ENCODE data around the gene ARHGAP24. TPM values are rescaled to one million over a fixed set of nuclear protein-coding genes. Genes with fewer than 3 reads are reported as not detected.
"Not testable (repeated sequence)": the region's sequence is repeated elsewhere in the genome, so short reads cannot be mapped to it uniquely, and the experiment has no call there.

The ARHGAP24 gene
- total and polyA plus RNA-seq, 4 donors = 1.8 to 15.2 (median 3.3) TPM

DNA sequence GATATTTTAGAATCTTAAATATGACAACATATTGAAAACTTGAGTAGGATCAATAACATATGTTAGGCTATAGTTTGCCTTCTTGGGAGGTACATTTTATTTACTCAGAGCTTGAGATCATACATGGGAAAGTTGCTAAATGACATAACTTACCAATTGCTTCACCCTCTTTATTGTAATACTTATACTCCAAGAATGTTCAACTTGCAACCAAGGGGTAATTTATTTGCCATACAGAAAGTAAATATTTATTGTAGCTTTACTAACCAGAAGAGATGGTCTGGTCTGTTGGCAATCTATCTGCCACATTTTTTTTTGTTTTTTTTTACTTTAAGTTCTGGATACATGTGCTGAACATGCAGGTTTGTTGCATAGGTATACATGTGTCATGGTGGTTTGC lies 426.6 kb downstream of the ARHGAP24 start:
- Histone ChIP-seq H3K4me1 (ENCODE audit: control insufficient read depth in 4 of 4, insufficient read depth in 4 of 4, low read length in 3 of 4) (peaks cover 0 to 5% (median 0%) of the 10 kb centered on the region in 4 donors), H3K27me3 (ENCODE audit: control insufficient read depth in 4 of 4, insufficient read depth in 4 of 4, low read length in 3 of 4) (no peaks in the 10 kb centered on the region), H3K9me3 (ENCODE audit: control insufficient read depth in 4 of 4, low read length in 3 of 4) (no peaks in the 10 kb centered on the region), H3K27ac (ENCODE audit: low read depth in 1 of 2, low read length in 2 of 2) (no peak overlapping the region), H3K36me3 (ENCODE audit: control insufficient read depth in 4 of 4, insufficient read depth in 3 of 4, low read depth in 1 of 4, low read length in 3 of 4) (no peaks in the 10 kb centered on the region), H3K9ac (ENCODE audit: low read depth in 1 of 2, low read length in 2 of 2) (no peak overlapping the region), H3K4me3 (ENCODE audit: low read depth in 1 of 3, low read length in 3 of 3) (no peak overlapping the region)
- DNase-seq (ENCODE audit: low spot score) = no peak
- TF ChIP-seq NR2F2 (IDR thresholded peaks at IDR 0.05) (no peak), TAF1 (conservative IDR thresholded peaks at IDR 0.05) (no peak), RXRA (IDR thresholded peaks at IDR 0.05) (no peak), JUND (IDR thresholded peaks at IDR 0.05) (no peak), RAD21 (IDR thresholded peaks at IDR 0.05) (no peak), HNF4A (conservative IDR thresholded peaks at IDR 0.05) (no peak), HNF4G (IDR thresholded peaks at IDR 0.05) (no peak), GABPA (IDR thresholded peaks at IDR 0.05 in 1 of 2, conservative IDR thresholded peaks at IDR 0.05 in 1 of 2) (no peak), ATF3 (IDR thresholded peaks at IDR 0.05) (no peak), EGR1 (IDR thresholded peaks at IDR 0.05; ENCODE audit: low read depth in 2 of 2) (no peak), YY1 (IDR thresholded peaks at IDR 0.05) (no peak), FOXA1 (IDR thresholded peaks at IDR 0.05) (no peak), SP1 (IDR thresholded peaks at IDR 0.05) (no peak)
- TF ChIP-seq, protein P1, sequence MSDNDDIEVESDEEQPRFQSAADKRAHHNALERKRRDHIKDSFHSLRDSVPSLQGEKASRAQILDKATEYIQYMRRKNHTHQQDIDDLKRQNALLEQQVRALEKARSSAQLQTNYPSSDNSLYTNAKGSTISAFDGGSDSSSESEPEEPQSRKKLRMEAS (IDR thresholded peaks at IDR 0.05) = no peak
- TF ChIP-seq, protein P2, sequence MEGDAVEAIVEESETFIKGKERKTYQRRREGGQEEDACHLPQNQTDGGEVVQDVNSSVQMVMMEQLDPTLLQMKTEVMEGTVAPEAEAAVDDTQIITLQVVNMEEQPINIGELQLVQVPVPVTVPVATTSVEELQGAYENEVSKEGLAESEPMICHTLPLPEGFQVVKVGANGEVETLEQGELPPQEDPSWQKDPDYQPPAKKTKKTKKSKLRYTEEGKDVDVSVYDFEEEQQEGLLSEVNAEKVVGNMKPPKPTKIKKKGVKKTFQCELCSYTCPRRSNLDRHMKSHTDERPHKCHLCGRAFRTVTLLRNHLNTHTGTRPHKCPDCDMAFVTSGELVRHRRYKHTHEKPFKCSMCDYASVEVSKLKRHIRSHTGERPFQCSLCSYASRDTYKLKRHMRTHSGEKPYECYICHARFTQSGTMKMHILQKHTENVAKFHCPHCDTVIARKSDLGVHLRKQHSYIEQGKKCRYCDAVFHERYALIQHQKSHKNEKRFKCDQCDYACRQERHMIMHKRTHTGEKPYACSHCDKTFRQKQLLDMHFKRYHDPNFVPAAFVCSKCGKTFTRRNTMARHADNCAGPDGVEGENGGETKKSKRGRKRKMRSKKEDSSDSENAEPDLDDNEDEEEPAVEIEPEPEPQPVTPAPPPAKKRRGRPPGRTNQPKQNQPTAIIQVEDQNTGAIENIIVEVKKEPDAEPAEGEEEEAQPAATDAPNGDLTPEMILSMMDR (IDR thresholded peaks at IDR 0.05; ENCODE audit: low read depth, low read length, missing input control) = no peak
- TF ChIP-seq, protein P3, sequence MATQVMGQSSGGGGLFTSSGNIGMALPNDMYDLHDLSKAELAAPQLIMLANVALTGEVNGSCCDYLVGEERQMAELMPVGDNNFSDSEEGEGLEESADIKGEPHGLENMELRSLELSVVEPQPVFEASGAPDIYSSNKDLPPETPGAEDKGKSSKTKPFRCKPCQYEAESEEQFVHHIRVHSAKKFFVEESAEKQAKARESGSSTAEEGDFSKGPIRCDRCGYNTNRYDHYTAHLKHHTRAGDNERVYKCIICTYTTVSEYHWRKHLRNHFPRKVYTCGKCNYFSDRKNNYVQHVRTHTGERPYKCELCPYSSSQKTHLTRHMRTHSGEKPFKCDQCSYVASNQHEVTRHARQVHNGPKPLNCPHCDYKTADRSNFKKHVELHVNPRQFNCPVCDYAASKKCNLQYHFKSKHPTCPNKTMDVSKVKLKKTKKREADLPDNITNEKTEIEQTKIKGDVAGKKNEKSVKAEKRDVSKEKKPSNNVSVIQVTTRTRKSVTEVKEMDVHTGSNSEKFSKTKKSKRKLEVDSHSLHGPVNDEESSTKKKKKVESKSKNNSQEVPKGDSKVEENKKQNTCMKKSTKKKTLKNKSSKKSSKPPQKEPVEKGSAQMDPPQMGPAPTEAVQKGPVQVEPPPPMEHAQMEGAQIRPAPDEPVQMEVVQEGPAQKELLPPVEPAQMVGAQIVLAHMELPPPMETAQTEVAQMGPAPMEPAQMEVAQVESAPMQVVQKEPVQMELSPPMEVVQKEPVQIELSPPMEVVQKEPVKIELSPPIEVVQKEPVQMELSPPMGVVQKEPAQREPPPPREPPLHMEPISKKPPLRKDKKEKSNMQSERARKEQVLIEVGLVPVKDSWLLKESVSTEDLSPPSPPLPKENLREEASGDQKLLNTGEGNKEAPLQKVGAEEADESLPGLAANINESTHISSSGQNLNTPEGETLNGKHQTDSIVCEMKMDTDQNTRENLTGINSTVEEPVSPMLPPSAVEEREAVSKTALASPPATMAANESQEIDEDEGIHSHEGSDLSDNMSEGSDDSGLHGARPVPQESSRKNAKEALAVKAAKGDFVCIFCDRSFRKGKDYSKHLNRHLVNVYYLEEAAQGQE (IDR thresholded peaks at IDR 0.05) = no peak
- TF ChIP-seq, protein P4, sequence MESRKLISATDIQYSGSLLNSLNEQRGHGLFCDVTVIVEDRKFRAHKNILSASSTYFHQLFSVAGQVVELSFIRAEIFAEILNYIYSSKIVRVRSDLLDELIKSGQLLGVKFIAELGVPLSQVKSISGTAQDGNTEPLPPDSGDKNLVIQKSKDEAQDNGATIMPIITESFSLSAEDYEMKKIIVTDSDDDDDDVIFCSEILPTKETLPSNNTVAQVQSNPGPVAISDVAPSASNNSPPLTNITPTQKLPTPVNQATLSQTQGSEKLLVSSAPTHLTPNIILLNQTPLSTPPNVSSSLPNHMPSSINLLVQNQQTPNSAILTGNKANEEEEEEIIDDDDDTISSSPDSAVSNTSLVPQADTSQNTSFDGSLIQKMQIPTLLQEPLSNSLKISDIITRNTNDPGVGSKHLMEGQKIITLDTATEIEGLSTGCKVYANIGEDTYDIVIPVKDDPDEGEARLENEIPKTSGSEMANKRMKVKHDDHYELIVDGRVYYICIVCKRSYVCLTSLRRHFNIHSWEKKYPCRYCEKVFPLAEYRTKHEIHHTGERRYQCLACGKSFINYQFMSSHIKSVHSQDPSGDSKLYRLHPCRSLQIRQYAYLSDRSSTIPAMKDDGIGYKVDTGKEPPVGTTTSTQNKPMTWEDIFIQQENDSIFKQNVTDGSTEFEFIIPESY (IDR thresholded peaks at IDR 0.05) = no peak

DNA sequence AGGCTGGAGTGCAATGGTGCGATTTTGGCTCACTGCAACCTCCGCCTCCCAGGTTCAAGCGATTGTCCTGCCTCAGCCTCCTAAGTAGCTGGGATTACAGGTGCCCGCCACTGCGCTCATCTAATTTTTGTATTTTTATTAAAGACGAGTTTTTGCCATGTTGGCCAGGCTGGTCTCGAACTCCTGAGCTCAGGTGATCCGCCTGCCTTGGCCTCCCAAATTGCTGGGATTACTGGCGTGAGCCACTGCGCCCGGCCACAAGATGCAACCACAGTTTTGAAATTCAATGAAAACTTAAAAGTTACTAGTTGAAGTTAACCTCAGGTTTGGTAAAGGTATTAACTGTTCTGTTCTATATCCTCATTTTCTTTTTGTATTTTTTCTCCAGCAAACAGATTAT lies 427.7 kb downstream of the ARHGAP24 start:
- H3K27ac ChIP-seq (ENCODE audit: low read depth in 1 of 2, low read length in 2 of 2); H3K4me1 ChIP-seq (ENCODE audit: control insufficient read depth in 4 of 4, insufficient read depth in 4 of 4, low read length in 3 of 4); H3K36me3 ChIP-seq (ENCODE audit: control insufficient read depth in 4 of 4, insufficient read depth in 3 of 4, low read depth in 1 of 4, low read length in 3 of 4); H3K9me3 ChIP-seq (ENCODE audit: control insufficient read depth in 4 of 4, low read length in 3 of 4); DNase-seq (ENCODE audit: low spot score); H3K27me3 ChIP-seq (ENCODE audit: control insufficient read depth in 4 of 4, insufficient read depth in 4 of 4, low read length in 3 of 4); H3K4me3 ChIP-seq (ENCODE audit: low read depth in 1 of 3, low read length in 3 of 3); H3K9ac ChIP-seq (ENCODE audit: low read depth in 1 of 2, low read length in 2 of 2): not testable (repeated sequence)
- 98% methylated on average over 11 of the region's 11 CpGs for WGBS

Data from liver (tissue), 9 donors.